HG02798 (cell line): ENCODE measurements around the gene PTPA.

ENCODE experiments used
- ATAC-seq: cut with Tn5 transposase; IDR thresholded peaks from one replicate; pipeline ENCODE4 v1.9.1; 2021; ENCODE audit warnings: mild to moderate bottlenecking; ENCODE audit not compliant: unreplicated experiment, poor library complexity

The PTPA gene

DNA sequence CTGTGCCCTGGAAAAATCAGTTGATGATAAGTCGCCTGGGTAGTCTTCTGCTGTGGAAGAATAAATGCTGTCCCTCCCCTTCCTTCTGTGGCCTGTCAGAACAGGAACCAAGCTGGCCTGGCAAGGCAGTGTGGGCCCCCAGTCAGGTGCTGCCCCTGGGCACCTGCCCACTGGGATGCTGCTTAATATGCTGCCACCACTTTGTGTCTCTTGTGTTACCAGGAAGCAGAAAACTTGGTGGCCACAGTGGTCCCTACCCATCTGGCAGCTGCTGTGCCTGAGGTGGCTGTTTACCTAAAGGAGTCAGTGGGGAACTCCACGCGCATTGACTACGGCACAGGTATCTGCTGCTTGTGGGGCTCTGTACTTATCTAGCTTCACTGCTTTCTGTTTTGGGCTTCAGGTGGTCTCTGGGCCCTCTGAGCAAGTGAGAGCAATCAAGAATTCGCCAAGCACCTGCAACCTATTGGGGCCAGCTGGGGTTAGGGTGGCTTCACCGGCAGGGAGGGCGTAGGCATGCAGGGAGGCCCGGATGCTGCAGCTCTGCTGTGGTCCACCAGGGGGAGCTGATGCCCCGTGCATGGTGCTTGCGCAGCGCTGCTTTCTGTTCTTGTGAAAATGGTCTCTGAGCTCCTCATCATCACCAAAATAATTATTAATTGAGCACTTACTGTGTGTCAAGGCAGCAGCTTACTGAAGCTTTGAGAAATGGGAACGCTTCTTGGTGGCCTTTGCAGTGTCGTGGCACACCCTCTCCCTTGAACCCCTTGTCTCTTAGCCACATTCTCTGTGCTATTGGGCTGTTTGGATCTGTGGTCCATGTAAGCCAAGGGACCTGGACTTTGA lies 20.3 kb downstream of the PTPA start:
- ATAC-seq: peak; percentile 75

DNA sequence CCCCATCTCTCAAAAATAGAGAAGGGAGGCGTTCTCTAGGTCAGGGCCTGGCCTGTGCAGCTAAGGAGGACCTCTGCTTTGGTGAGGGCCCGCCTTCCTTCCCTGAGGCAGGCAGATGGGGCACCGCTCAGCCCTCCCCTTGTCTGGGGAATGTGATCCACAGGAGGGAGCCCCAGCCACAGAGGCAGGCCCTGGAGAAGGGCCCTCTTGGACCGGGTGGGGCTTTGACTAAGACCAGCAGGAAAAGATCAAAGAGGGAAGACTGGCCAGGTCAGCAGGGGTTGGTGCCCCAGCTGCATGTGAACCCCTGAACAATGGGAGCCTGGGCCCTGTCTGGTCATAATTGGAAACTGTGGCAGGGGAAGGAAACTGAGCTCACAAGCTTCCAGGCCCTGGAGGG lies 21.9 kb downstream of the PTPA start:
- ATAC-seq: no peak

DNA sequence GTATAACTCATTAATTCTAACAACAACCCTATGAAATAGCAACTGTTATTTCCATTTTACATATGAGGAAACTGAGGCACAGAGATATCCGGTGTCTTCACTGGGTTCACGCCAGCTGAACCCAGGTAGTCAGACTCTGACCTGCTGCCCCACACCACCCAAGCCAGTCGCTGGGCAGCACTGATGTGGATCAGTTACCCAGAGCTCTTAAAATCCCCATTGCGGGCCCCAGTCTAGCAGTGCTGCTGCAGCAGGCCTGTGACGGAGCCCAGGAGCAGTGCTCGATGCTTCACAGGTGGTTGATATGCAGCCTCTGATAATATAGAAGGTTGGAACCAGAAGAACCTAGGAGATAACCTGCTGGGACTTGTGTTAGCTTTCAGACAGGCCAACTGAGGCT lies 24.3 kb downstream of the PTPA start:
- ATAC-seq: no peak

DNA sequence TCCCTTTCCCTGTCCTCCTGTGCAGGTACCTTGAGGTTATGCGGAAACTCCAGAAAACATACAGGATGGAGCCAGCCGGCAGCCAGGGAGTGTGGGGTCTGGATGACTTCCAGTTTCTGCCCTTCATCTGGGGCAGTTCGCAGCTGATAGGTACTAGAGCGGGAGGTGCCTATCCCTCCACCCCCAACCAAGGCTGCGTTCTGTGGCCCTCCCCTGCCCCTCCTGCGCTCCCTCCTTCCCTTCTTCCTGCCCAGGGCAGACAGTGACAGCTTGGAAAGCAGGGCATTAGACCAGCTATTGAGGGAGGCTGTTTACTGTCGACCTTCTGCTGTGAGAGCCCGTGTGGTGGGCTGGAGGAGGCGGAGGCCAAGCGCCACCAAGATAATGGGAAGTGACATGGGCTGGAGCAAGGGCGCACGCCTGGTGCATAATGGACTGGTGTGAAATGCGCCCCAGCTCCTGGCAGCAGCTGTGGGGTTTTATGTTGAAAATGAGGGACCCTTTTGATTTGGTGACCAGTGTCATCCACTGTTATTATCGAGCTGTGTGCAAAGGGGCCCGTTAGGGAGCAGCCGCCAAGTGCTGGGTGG lies 25.3 kb downstream of the PTPA start:
- ATAC-seq: no peak

DNA sequence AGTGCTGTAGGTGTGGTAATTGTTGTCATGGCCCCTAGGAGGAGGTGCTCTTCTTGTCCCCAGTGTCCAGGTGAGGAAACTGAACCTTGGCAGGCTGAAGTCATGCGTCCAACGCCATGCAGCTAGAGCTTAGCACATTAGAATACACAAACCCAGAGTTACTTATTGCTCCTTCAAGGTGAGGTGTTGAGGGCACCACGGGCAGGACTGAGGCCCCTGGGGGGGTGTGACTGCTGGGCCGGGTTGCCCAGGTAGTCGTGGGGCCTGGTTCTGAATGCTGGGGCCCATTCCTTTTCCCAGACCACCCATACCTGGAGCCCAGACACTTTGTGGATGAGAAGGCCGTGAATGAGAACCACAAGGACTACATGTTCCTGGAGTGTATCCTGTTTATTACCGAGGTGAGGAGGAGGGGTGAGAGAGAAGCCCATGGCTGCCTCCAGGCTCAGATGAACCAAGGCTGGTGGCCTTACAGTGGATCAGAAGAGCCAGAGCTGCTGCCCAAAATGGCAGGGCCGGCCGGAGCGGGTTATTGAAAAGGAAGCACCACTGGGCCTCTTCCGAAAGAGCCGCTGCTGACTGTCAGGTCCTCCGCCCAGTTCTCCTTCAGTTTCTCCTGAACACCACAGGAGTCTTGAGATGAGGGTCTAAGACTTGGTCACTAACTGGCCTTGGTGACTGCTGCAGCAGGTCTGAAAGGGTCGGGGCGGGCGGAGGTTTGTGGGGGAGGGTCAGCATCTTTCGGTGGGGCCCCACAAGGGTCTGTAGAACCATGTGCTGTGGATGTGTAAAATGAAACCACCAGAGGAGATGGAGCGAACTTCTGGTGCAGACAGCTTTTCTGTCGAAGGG lies 26.3 kb downstream of the PTPA start:
- no peak for ATAC-seq

DNA sequence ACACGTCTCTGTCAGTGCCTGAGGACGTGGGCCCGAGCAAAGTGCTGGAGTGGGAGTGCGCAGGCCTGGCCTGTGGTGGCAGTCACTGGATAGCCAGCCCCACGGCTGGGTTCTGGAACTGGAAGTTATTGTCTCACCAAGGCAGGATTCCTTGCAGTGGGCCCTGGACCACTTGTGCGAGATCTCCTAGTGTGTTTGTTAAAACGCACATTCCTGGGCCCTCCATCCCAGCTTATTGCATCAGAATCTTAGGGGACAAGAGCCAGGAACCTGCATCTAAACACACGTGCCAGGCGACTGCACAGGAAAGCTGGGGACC lies 26.9 kb downstream of the PTPA start:
- ATAC-seq: no peak

DNA sequence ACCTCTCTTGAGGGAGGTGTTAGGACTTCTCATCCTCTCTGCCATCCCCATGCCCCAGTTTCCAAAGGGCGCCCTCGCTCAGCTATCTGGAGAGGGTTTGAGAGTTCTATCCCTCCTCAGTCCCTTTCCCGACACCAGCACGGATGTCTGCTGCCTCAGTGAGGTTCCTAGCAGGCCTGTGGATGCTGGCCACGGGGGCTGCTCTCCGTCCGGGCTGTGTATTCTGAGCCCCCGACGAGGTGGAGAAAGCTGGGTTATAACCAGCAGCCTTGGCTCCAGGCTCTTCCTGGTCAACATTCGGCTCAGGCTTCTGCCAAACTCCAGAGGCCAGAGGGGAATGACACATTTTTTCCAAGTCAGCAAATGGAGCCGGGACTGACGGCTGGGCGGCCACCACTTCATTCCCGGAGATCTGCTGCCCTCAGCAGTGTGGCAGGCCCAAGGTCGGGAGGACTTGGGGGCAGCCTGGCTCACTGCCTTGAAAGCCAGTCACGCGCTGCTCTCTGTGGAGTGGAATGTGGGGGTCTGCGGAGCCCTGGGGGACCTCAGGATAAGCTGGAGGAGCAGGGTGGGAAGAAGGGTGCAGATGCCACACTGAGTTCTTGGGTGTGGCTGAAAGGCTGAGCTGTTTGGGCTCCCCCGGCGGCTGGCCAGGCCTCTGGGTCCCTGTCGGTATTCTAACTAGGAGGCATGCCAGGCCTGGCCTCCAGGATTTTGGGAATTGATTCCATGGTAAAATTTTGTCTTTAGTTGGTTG lies 27.4 kb downstream of the PTPA start:
- ATAC-seq: no peak

DNA sequence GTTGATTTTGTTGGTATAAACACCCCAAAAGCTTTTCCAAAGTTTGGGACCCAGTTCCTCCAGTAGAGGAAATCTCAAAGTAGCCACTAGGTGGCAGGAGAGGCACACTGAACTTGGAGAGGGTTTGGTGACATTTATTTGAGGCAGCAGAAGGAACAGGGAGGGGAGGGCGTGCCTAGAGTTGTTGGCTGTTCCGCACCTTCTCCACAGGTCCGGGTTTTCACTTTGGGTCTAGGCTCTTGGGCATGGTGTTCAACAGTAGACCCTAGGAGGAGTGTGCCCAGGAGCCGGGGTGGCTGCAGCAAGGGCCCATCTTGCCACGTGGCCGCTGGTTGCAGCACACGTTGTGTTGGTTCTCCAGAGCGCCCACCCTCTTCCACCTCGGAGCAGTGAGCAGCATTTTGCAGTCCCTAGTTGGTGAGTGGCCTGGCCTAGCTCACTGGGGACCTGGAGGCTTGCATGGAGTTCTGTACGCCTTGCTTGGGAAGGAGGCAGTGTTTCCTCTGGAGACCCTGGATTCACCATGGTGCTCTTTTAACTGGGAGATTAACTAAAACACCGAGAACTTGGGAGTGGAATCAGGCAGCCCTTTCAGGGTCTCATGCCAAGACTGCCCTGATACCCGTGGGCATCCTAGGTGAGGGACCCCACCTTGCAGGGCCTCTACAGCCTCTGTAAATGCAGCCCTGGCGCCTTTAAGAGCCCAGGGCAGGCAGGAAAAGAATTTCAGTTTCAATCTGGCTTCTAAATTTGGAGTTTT lies 28.2 kb downstream of the PTPA start:
- peak; percentile 32 for ATAC-seq

DNA sequence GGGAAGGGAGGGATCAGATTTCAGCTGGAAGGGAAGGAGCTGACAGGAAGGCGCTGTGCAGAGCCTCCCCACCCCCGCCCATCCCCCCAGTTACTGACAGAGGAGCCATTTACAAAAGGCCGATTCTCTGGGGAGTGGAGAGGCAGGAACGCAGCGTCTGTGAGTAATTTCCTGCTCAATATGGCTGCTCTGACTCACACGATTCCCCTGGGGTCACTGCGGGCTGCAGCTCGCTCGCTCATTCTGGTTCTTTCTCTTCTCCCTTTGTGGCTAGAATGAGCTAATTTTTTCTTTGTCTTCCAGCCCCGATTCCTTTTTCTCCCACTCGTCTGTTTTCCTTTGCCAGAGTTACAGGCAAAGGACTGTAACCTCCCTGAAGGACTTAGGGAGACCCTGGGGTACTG lies 28.8 kb downstream of the PTPA start:
- ATAC-seq: peak; percentile 67

DNA sequence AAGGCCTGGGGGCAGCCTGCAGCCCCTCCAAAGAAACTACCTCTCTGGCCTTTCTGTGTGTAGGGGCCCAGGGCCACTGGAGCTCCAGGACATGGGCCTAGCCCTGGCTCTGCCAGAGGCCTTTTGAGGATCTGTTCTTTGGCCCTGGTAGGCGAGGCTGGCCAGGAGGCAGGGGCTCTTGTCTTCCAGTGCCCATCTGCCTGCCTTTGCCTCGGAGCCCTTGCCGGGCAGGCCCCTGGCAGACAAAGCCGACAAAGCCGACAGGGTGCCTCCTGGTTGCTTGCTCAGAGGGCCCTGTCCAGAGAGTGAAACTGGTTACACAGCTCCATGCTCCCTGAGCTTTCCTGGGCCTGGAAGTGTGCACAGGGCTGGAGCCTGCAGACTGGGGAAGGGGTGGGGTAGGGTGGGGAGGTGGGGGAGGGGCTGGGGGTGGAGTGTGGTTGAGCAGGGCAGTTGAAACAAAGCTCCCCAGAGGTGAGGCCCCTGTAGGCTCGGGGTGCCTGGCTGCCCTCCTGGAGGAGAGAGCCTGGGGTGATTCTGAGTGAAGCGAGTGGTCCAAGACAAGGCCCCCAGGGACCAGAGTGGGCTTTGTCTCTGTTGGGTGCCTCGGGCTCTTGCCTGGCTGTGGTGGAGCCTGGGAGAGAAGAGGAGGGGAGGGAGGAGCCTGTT lies 29.3 kb downstream of the PTPA start:
- peak; percentile 9 for ATAC-seq

DNA sequence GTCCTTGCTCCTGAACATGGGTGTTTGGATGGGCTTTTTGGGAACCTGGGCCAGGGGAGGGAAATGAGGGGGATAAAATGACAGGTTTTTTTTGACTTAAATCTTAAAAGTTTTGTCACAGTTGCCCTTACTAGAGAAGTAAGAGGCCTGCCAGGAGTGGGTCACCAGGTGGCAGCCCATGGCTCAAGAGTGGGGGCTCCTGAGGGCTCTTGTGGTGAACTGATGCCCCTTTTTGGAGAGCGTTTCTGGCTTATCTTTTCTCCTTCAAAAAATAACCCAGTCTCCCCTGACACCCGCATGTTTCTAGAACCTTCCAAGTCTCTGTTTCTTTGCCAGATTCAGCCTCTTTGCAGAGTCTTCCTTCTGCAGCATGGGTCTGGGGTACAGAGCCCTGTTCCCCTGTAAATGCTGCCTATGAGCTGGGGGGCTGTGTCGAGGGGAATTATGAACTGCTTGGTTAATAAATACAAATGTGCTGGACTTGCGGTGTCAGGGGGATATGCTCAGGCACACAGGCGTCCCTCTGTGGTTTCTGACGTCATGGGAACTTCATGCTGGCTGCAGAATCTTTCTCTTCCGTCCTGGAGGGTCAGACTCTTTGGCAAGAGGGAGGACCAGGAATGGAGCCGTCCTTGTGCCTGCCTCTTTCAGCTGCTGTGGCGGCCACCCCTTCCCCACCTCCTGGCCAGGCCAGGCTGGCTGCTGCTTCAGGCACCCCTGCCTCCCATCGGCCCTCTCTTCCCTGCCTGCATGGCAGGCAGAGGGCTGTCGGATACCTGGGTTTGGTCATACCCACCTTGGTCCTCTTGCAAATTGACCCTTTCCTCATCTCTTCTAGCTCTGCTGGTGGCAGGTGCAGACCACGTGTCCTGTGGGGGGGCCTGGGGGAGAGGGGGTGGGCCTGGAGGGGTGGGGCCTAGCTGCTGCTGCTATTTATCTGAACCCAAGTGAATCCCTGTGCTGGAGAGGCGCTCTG lies 30.1 kb downstream of the PTPA start:
- ATAC-seq: peak; percentile 34

DNA sequence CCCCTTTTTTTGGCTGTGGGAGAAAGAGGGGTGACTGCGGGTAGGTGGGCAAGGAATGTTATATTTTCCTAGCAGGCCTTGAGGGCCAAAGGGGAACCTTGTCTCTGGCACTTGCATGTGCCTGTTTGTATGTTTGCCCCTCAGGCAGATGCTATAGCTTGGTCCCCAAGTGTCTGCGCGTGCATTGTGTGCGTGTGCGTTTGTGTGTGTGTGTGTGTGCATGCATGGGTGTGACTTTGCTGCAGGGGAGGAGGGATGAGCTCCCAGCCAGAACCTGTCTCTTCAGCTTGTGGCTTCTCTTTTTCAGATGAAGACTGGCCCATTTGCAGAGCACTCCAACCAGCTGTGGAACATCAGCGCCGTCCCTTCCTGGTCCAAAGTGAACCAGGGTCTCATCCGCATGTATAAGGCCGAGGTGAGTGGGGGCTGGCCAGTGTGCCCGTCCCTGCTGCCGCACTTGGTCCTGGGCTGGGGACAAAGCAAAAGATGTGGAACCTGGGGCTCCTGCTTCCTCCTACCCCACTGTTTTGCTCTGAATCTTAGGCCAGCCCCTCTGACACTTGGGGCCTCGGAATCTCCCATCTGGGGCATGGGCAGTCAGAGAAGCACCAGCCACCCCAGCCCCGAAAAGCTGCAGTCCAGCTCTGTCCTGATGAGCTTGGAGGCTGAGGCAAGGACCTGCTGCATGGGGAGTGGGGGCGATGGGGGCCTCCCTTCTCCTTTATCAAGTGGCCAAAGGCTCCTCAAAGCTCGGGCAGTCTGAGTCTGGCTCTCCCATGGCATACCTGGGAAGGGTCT lies 31.1 kb downstream of the PTPA start:
- no peak for ATAC-seq

DNA sequence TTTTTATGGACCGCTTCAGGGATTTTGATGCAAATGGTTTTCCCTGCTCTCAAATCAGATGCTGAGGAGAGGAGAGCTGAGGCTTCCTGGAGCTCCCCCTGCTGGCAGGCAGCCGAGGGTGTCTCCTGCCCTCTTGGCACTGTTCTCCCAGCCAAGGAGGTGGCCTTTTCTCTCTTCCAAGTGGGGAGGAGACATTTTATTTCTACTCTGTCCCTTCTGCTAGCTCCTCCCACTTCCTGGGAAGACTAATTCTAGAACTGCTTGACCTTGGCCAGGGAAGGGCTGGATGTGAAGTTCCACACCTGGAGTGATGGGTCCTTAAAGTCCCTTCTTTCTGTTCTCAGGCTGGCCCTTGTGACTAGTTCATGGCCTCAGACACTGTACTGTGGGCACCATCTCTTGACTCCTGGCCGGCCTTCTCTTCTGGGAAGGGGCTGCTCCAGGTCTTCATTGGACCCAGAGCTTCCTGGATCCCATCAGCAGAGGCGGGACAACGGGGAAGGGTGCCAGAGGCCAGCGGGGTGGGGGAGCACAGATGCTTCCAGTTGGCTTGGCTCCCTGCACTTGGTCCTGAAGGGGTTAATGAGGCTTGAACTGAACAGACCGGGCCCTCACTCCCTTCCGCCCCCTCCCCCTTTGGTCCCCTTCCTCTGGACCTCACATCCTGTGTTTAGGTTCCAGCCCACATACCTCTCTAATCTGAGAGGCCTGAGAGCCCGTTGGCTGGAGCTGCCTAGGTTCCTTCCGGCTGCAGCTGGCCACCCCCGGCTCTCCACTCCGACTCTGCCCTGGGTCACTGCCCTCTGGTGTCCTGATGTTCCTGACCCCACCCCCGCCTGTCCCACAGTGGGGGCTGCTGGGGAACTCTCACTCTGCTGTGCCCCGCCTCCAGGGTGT lies 32.1 kb downstream of the PTPA start:
- no peak for ATAC-seq

DNA sequence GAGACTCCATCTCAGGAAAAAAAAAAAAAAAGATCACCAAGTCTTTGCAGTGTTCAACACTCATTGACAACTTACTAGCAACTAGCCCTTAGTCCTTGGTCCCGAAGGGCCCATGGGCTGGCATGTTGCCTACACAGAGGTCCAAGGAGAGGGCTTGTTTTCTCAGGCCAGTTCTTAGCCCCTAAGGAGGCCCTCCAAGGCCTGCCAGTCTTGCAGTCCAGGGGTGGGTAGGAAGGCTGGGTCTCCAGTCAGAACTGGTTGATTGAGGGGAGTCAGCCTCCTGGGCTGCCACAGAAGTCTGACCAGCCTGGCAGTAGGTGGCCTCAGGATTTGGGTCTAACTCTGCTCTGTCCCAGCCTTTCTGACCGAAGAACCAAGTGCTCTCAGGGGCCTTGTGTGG lies 34.1 kb downstream of the PTPA start:
- no peak for ATAC-seq

DNA sequence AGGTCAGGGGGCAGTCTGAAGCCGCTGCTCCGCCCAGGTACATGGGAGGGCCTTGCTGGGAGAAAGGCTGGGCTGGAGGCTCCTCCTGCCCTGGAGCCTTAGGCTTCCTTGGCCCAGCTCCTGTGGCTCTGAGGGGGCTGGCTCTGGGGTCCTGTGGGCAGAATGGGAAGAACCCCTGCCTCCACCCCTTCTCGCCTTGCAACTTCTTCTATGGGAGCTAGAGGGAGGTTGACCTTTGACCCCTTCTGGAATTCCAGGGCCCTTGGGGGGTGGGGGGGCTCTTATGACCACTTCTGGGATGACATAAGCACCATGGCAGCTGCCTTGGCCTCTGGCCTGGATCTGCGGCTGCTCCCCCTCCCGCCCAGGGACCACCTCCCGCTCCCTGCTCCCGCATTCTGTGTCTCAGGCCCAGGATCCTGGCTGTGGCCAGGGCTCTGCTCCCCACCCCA lies 34.7 kb downstream of the PTPA start:
- no peak for ATAC-seq

DNA sequence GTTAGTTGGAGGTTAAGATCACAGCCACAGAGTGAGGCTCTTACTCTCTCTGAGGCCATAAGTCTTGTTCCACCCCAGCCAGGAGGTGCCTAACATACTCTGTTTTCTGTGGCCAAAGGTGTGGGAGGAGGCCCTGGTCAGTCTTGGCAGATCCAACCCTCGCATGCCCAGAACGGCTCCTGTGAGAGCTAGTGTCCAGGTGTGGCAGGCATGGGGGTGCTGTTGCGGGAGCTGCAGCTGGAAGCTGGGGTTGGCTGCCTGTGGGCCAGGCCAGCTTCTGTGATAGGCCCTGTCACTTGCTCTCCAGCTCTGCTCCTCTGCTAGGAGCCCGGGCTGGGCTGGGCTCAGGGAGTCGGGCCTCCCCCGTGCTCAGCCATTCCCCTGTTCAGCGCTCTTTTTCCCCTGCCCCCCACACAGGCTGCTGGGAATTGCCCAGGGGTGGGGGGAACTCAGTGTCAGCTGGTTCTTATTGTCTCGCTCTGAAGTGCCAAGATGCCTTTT lies 35.3 kb downstream of the PTPA start:
- ATAC-seq: no peak
